HepG2 (cell line): Measurements from ENCODE around the gene BICDL2. TPM values are rescaled to one million over a fixed set of nuclear protein-coding genes. Genes with fewer than 3 reads are reported as not detected.

Experiments
- ELF4 ChIP-seq: sonication (generic); formaldehyde crosslinking; IDR thresholded peaks from 2 replicates; pipeline ENCODE4 v1.5.0; 2020; ENCODE audit warnings: missing genetic modification reagents, mild to moderate bottlenecking, moderate library complexity, borderline replicate concordance
- HDAC6 ChIP-seq: fragments of 200-600 bp; sonication (generic); IDR thresholded peaks from 2 replicates; pipeline ENCODE4 v1.7.0; 2017; ENCODE audit warnings: mild to moderate bottlenecking, antibody characterized with exemption, low read length, low read depth
- NR2F6 ChIP-seq, 2 experiments: IDR thresholded peaks; 2 replicates each; pipeline ENCODE4 v1.6.1; 2016; ENCODE audit warnings: antibody characterized with exemption in 1 of 2, mild to moderate bottlenecking in 1 of 2
- PAWR ChIP-seq: sonication (generic); formaldehyde crosslinking; IDR thresholded peaks from 2 replicates; pipeline ENCODE4 v1.4.0; 2020; ENCODE audit warnings: missing genetic modification reagents, mild to moderate bottlenecking, borderline replicate concordance
- PHF21A ChIP-seq: sonication (generic); formaldehyde crosslinking; IDR thresholded peaks from 2 replicates; pipeline ENCODE4 v1.5.0; 2020; ENCODE audit warnings: mild to moderate bottlenecking, missing genetic modification reagents
- TCF12 ChIP-seq, 2 experiments: fragments of 450-650 bp in 1 of 2; sonication (generic) in 1 of 2; formaldehyde crosslinking in 1 of 2; IDR thresholded peaks; 2 replicates each; pipeline versions ENCODE4 v1.6.1 to v1.8.0; 2017 to 2022; ENCODE audit warnings: antibody characterized with exemption in 1 of 2, mild to moderate bottlenecking in 1 of 2, missing genetic modification reagents in 1 of 2, moderate library complexity in 1 of 2
- YEATS2 ChIP-seq: sonication (generic); formaldehyde crosslinking; IDR thresholded peaks from 2 replicates; pipeline ENCODE4 v1.4.0; 2020; ENCODE audit warnings: missing genetic modification reagents, borderline replicate concordance
- ZBTB38 ChIP-seq: sonication (generic); formaldehyde crosslinking; IDR thresholded peaks from 2 replicates; pipeline ENCODE4 v1.5.1; 2020; ENCODE audit warnings: mild to moderate bottlenecking, missing genetic modification reagents
- ZFX ChIP-seq: sonication (generic); formaldehyde crosslinking; IDR thresholded peaks from 2 replicates; pipeline ENCODE4 v1.4.0; 2020; ENCODE audit warnings: mild to moderate bottlenecking, low read depth, missing genetic modification reagents, moderate library complexity
- ZNF205 ChIP-seq: IDR thresholded peaks from 2 replicates; pipeline ENCODE4 v1.6.1; 2018; ENCODE audit warnings: missing biosample characterization, missing genetic modification reagents
- ZNF644 ChIP-seq: IDR thresholded peaks from 2 replicates; pipeline ENCODE4 v1.6.1; 2016; ENCODE audit warnings: low read depth
- ZZZ3 ChIP-seq: sonication (generic); formaldehyde crosslinking; IDR thresholded peaks from 2 replicates; pipeline ENCODE4 v1.4.0; 2020; ENCODE audit warnings: missing genetic modification reagents, mild to moderate bottlenecking, borderline replicate concordance
- polyA plus RNA-seq, 8 experiments: library from polyadenylated mRNA; depleted of rRNA in 3 of 8; stranded (reverse) in 7 of 8; unstranded in 1 of 8; fragments of >200 nt; fragmentation: Illumina TruSeq in 4 of 8; extraction: Trizol in 4 of 8; gene quantifications; 2 replicates each; pipeline versions ENCODE4 v1.2.1 to v1.2.3, GENCODE V29; 2011 to 2016; ENCODE audit warnings: low read depth in 4 of 8, missing spikeins in 1 of 8, mixed read lengths in 1 of 8; ENCODE audit not compliant: insufficient read depth in 1 of 8
- total RNA-seq, 5 experiments: library from RNA; depleted of rRNA; stranded (reverse); fragments of >200 nt; fragmentation: Illumina TruSeq; extraction: Trizol; gene quantifications; 2 replicates each; pipeline ENCODE4 v1.2.3, GENCODE V29; 2016; ENCODE audit warnings: low read depth in 1 of 5
- TF ChIP-seq, protein P1 (sequence below): sonication (generic); formaldehyde crosslinking; IDR thresholded peaks from one replicate; pipeline ENCODE4 v1.5.1; 2020; ENCODE audit warnings: mild to moderate bottlenecking, missing genetic modification reagents; ENCODE audit errors: not compliant biosample characterization
- TF ChIP-seq, protein P2 (sequence below): sonication (generic); formaldehyde crosslinking; IDR thresholded peaks from 2 replicates; pipeline ENCODE4 v1.4.0; 2020; ENCODE audit warnings: missing genetic modification reagents

Gene BICDL2
- total and polyA plus RNA-seq, 2 of the 13 experiments (the other 11 are each of a cell fraction or from before 2014, with no cell fraction given), result 0.12 TPM; not detected in 1

DNA sequence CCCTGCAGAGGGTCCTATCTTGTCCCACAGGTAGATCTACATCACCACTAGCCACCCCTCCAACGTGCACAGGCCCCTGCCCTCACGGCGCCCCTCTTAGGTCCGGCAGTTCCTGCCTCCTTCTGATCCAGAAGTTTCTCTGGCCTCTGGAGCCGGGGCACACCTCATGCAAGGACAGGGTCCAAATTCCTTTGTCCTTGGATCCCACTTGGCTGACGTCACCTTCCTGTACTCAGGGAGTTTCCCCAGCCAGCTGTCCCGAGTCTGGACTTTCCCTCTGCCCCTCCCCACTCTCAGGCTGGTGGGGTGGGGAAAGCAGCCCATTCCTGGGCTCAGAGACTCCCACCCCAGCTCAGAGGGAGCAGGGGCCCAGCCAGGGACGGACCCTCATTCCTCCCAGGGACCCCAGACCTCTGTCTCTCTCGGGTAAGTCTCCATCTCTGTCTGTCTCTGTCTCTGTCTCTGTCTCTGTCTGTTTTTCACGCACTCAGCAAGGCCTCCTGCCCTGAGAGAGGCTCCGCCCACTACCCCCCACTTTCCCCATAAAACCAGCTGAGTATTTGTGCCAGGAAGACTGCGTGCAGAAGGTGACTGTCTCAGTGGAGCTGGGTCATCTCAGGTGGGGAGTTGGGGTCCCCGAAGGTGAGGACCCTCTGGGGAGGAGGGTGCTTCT lies 28.5 kb upstream of the BICDL2 start, which contains the start of gene IL32 (continued):
- TF ChIP-seq ZNF205 (CRISPR knock-in tag), result no peak; the same call in 1 of the 2 replicates
- TF ChIP-seq TCF12 (IDR thresholded peaks at IDR 0.05), result no peak
- TF ChIP-seq TCF12 (CRISPR knock-in tag; IDR thresholded peaks at IDR 0.05), result 0 out of 2 replicates have a peak, but pooled peaks have one; percentile 16
- peak; percentile 22; the same call in 1 of the 2 replicates for TF ChIP-seq ZZZ3 (CRISPR knock-in tag)
- peak; percentile 77; the same call in 1 of the 2 replicates for TF ChIP-seq YEATS2 (CRISPR knock-in tag)
- peak; percentile 37; the same call in 1 of the 2 replicates for TF ChIP-seq NR2F6 (IDR thresholded peaks at IDR 0.05)
- TF ChIP-seq NR2F6 (CRISPR knock-in tag; IDR thresholded peaks at IDR 0.05), result peak; percentile 74
- TF ChIP-seq, protein P1, sequence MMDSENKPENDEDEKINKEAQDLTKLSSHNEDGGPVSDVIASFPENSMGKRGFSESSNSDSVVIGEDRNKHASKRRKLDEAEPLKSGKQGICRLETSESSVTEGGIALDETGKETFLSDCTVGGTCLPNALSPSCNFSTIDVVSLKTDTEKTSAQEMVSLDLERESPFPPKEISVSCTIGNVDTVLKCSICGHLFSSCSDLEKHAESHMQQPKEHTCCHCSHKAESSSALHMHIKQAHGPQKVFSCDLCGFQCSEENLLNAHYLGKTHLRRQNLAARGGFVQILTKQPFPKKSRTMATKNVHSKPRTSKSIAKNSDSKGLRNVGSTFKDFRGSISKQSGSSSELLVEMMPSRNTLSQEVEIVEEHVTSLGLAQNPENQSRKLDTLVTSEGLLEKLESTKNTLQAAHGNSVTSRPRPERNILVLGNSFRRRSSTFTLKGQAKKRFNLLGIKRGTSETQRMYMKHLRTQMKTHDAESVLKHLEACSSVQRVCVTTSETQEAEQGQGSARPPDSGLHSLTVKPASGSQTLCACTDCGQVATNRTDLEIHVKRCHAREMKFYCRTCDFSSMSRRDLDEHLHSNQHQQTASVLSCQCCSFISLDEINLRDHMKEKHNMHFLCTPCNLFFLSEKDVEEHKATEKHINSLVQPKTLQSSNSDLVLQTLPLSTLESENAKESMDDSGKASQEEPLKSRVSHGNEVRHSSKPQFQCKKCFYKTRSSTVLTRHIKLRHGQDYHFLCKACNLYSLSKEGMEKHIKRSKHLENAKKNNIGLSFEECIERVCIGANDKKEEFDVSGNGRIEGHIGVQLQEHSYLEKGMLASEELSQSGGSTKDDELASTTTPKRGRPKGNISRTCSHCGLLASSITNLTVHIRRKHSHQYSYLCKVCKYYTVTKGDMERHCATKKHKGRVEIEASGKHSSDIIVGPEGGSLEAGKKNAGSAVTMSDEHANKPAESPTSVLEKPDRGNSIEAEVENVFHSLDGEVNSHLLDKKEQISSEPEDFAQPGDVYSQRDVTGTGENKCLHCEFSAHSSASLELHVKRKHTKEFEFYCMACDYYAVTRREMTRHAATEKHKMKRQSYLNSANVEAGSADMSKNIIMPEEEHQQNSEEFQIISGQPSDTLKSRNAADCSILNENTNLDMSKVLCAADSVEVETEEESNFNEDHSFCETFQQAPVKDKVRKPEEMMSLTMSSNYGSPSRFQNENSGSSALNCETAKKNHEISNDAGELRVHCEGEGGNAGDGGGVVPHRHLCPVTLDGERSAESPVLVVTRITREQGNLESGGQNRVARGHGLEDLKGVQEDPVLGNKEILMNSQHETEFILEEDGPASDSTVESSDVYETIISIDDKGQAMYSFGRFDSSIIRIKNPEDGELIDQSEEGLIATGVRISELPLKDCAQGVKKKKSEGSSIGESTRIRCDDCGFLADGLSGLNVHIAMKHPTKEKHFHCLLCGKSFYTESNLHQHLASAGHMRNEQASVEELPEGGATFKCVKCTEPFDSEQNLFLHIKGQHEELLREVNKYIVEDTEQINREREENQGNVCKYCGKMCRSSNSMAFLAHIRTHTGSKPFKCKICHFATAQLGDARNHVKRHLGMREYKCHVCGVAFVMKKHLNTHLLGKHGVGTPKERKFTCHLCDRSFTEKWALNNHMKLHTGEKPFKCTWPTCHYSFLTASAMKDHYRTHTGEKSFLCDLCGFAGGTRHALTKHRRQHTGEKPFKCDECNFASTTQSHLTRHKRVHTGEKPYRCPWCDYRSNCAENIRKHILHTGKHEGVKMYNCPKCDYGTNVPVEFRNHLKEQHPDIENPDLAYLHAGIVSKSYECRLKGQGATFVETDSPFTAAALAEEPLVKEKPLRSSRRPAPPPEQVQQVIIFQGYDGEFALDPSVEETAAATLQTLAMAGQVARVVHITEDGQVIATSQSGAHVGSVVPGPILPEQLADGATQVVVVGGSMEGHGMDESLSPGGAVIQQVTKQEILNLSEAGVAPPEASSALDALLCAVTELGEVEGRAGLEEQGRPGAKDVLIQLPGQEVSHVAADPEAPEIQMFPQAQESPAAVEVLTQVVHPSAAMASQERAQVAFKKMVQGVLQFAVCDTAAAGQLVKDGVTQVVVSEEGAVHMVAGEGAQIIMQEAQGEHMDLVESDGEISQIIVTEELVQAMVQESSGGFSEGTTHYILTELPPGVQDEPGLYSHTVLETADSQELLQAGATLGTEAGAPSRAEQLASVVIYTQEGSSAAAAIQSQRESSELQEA (CRISPR knock-in tag), result no peak
- TF ChIP-seq ZBTB38 (CRISPR knock-in tag), result 0 out of 2 replicates have a peak, but pooled peaks have one; percentile 41
- TF ChIP-seq ELF4, result peak; percentile 49; the same call in 1 of the 2 replicates
- 0 out of 2 replicates have a peak, but pooled peaks have one; percentile 45 for TF ChIP-seq ZNF644 (CRISPR knock-in tag)
- TF ChIP-seq HDAC6, result no peak
- TF ChIP-seq PAWR (CRISPR knock-in tag), result no peak
- peak; percentile 84 for TF ChIP-seq PHF21A (CRISPR knock-in tag)
- TF ChIP-seq ZFX (CRISPR knock-in tag), result peak; percentile 61
- TF ChIP-seq, protein P2, sequence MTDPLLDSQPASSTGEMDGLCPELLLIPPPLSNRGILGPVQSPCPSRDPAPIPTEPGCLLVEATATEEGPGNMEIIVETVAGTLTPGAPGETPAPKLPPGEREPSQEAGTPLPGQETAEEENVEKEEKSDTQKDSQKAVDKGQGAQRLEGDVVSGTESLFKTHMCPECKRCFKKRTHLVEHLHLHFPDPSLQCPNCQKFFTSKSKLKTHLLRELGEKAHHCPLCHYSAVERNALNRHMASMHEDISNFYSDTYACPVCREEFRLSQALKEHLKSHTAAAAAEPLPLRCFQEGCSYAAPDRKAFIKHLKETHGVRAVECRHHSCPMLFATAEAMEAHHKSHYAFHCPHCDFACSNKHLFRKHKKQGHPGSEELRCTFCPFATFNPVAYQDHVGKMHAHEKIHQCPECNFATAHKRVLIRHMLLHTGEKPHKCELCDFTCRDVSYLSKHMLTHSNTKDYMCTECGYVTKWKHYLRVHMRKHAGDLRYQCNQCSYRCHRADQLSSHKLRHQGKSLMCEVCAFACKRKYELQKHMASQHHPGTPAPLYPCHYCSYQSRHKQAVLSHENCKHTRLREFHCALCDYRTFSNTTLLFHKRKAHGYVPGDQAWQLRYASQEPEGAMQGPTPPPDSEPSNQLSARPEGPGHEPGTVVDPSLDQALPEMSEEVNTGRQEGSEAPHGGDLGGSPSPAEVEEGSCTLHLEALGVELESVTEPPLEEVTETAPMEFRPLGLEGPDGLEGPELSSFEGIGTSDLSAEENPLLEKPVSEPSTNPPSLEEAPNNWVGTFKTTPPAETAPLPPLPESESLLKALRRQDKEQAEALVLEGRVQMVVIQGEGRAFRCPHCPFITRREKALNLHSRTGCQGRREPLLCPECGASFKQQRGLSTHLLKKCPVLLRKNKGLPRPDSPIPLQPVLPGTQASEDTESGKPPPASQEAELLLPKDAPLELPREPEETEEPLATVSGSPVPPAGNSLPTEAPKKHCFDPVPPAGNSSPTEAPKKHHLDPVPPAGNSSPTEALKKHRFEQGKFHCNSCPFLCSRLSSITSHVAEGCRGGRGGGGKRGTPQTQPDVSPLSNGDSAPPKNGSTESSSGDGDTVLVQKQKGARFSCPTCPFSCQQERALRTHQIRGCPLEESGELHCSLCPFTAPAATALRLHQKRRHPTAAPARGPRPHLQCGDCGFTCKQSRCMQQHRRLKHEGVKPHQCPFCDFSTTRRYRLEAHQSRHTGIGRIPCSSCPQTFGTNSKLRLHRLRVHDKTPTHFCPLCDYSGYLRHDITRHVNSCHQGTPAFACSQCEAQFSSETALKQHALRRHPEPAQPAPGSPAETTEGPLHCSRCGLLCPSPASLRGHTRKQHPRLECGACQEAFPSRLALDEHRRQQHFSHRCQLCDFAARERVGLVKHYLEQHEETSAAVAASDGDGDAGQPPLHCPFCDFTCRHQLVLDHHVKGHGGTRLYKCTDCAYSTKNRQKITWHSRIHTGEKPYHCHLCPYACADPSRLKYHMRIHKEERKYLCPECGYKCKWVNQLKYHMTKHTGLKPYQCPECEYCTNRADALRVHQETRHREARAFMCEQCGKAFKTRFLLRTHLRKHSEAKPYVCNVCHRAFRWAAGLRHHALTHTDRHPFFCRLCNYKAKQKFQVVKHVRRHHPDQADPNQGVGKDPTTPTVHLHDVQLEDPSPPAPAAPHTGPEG (CRISPR knock-in tag), result 0 out of 2 replicates have a peak, but pooled peaks have one; percentile 14
